NCI-H524 (cell line): ENCODE data around the gene TRPV4.
"Not testable (repeated sequence)": the region's sequence is repeated elsewhere in the genome, so short reads cannot be mapped to it uniquely, and the experiment has no call there.

Source experiments
- DNase-seq, 2 experiments: peaks; one replicate each; lab custom pipeline; 2025; lab: John Stamatoyannopoulos, UW

The TRPV4 gene

GRCh38 chr12:109833307-109834189 is at the start of gene TRPV4:
TSS of gene TRPV4 (minus strand) at chr12:109833398. CDS start at chr12:109814796, 18,602 bp downstream.
- no peak for DNase-seq

GRCh38 chr12:109881752-109882151 is 48.6 kb upstream of the TRPV4 start:
- no peak for DNase-seq

GRCh38 chr12:109880938-109881337 is 47.7 kb upstream of the TRPV4 start:
- no peak for DNase-seq

GRCh38 chr12:109880043-109880931 is 47.1 kb upstream of the TRPV4 start, which contains the start of gene GLTP:
TSS of gene GLTP (minus strand) at chr12:109880541. CDS start at chr12:109880374, 167 bp downstream.
- peak; percentile 65 to 82 for DNase-seq

GRCh38 chr12:109879351-109880042 is 46.3 kb upstream of the TRPV4 start:
- DNase-seq: no peak

GRCh38 chr12:109878749-109879148 is 45.6 kb upstream of the TRPV4 start:
- DNase-seq: no peak

- no peak for DNase-seq
Observed at GRCh38 chr12:109878247-109878625, 45.0 kb upstream of the TRPV4 start.

- DNase-seq: no peak
Observed at GRCh38 chr12:109877504-109878246, 44.5 kb upstream of the TRPV4 start.

GRCh38 chr12:109876406-109876805 is 43.2 kb upstream of the TRPV4 start:
- no peak for DNase-seq

GRCh38 chr12:109875572-109876131 is 42.5 kb upstream of the TRPV4 start:
- DNase-seq: no peak

- no peak for DNase-seq
Observed at GRCh38 chr12:109873653-109874052, 40.5 kb upstream of the TRPV4 start.

- DNase-seq: no peak
Observed at GRCh38 chr12:109871668-109872314, 38.6 kb upstream of the TRPV4 start.

- no peak for DNase-seq
Observed at GRCh38 chr12:109870648-109871047, 37.5 kb upstream of the TRPV4 start.

- no peak for DNase-seq
Observed at GRCh38 chr12:109868182-109869051, 35.2 kb upstream of the TRPV4 start.

GRCh38 chr12:109864916-109865315 is 31.7 kb upstream of the TRPV4 start:
- DNase-seq: no peak

- no peak for DNase-seq
Observed at GRCh38 chr12:109863847-109864712, 30.9 kb upstream of the TRPV4 start.

GRCh38 chr12:109862491-109862890 is 29.3 kb upstream of the TRPV4 start:
- not testable (repeated sequence) for DNase-seq

- no peak for DNase-seq
Observed at GRCh38 chr12:109861689-109862314, 28.6 kb upstream of the TRPV4 start.
